HG03066 (cell line): ENCODE results near the gene LIN7C.
"Not testable (repeated sequence)": the region's sequence is repeated elsewhere in the genome, so short reads cannot be mapped to it uniquely, and the experiment has no call there.

Experiments used
- ATAC-seq: cut with Tn5 transposase; IDR thresholded peaks from one replicate; pipeline ENCODE4 v1.9.1; 2021; ENCODE audit warnings: low read depth; ENCODE audit not compliant: unreplicated experiment

The LIN7C gene

GRCh38 chr11:27452147-27452546 lies 54.4 kb downstream of the LIN7C start:
- ATAC-seq: no peak

GRCh38 chr11:27451244-27451965 lies 55.2 kb downstream of the LIN7C start:
- ATAC-seq: no peak

- not testable (repeated sequence) for ATAC-seq
Measured at GRCh38 chr11:27448184-27448540, 58.4 kb downstream of the LIN7C start.

- no peak for ATAC-seq
Measured at GRCh38 chr11:27447288-27448183, 59.0 kb downstream of the LIN7C start.

GRCh38 chr11:27445625-27446024 lies 60.9 kb downstream of the LIN7C start:
- no peak for ATAC-seq

GRCh38 chr11:27444801-27445215 lies 61.8 kb downstream of the LIN7C start:
- ATAC-seq: no peak
